Natural killer cell treated with Interleukin-12 subunit alpha and Interleukin-12 subunit beta and Interleukin-15 and Interleukin-18, amount 100 ng/mL, for 72 hours (primary cell): ENCODE data around the gene TWIST2. TPM values are rescaled to one million over a fixed set of nuclear protein-coding genes. Genes with fewer than 3 reads are reported as not detected.

Source experiments
- ATAC-seq, 2 donors: fragments of 150-1000 bp; cut with Tn5 transposase in 1 of 2; sonication (Bioruptor Pico), chemical (Tn5 transposase) in 1 of 2; 2 replicates each; pipeline ENCODE4 v1.10.0; 2021
- DNase-seq: peaks from one replicate; pipeline ENCODE4 v3.0.0; 2022; ENCODE audit warnings: low spot score
- H3K27ac Mint-ChIP-seq, 2 donors: 1 replicate in 1 of 2; 2 replicates in 1 of 2; pipeline ENCODE4 v1.8.0; 2022; ENCODE audit warnings: mixed read lengths in 2 of 2, mild to moderate bottlenecking in 1 of 2, moderate library complexity in 1 of 2
- H3K27me3 Mint-ChIP-seq, 2 donors: 1 replicate in 1 of 2; 2 replicates in 1 of 2; pipeline ENCODE4 v1.8.0; 2022; ENCODE audit warnings: mixed read lengths in 2 of 2
- H3K36me3 Mint-ChIP-seq: one replicate; pipeline ENCODE4 v1.8.0; 2022; ENCODE audit warnings: mixed read lengths
- H3K4me1 Mint-ChIP-seq, 2 donors: 1 replicate in 1 of 2; 2 replicates in 1 of 2; pipeline ENCODE4 v1.8.0; 2022; ENCODE audit warnings: low read depth in 2 of 2, mixed read lengths in 2 of 2, mild to moderate bottlenecking in 1 of 2
- H3K4me3 Mint-ChIP-seq: one replicate; pipeline ENCODE4 v1.8.0; 2022; ENCODE audit warnings: mixed read lengths
- H3K9me3 Mint-ChIP-seq: 2 replicates; pipeline ENCODE4 v1.8.0; 2022; ENCODE audit warnings: mixed read lengths
- total RNA-seq, 2 donors: library from RNA; stranded (reverse); gene quantifications; one replicate each; pipeline ENCODE4 v1.2.3, GENCODE V29; 2022

TWIST2 gene
- total RNA-seq, 2 donors from 2014 or later, result not detected

- Mint-ChIP-seq H3K4me1 (no peaks in the 10 kb centered on the region), H3K4me3 (no peak overlapping the region), H3K27me3 (peaks cover 0 to 5% of the 10 kb centered on the region in 2 donors), H3K9me3 (no peaks in the 10 kb centered on the region), H3K27ac (no peak overlapping the region), H3K36me3 (no peaks in the 10 kb centered on the region)
- ATAC-seq (no peak), DNase-seq (no peak)
Measured at GRCh38 chr2:238875471-238876231, 27.8 kb downstream of the TWIST2 start.

- no peaks in the 10 kb centered on the region for H3K4me1 Mint-ChIP-seq
- no peaks in the 10 kb centered on the region for H3K9me3 Mint-ChIP-seq
- no peak overlapping the region for H3K4me3 Mint-ChIP-seq
- H3K27me3 Mint-ChIP-seq, result peaks cover 0 to 5% of the 10 kb centered on the region in 2 donors
- ATAC-seq (no peak), DNase-seq (no peak)
- no peaks in the 10 kb centered on the region for H3K36me3 Mint-ChIP-seq
- no peak overlapping the region for H3K27ac Mint-ChIP-seq
Measured at GRCh38 chr2:238876232-238876630, 28.3 kb downstream of the TWIST2 start.

DNA sequence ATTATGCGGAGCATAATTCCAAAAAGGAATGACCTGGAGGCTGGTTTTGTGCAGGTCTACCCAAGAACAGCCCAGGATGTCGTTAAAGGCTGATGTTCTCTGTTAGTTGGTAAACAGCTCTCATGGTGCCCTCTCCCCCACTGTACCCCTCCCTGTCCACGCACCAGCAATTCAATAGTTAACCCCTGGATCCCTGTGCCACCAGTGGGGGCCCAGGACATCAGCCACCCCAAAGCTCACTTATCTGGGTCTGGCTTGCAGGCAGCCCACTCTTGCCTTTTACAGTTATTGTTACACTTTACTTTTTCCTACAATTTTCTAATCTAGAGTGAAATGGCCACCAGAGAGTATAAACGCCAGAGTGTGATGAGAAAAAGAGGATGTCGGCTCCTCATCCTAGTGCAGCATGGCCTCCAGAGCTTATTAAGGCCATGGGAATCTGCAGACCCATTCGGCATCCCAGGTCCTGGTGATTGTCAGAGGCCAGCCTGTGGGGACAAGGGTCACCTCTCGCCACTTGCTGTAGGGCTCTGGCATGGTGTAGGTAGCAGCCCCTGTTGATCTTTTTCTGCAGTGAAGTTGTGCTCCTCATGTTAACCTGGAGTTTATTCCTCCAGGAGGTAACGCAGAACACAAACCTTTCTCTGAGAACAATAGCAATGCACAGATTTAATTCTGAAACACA is 30.3 kb downstream of the TWIST2 start:
- Mint-ChIP-seq H3K27ac (no peak overlapping the region), H3K27me3 (peaks cover 0 to 8% of the 10 kb centered on the region in 2 donors), H3K36me3 (no peaks in the 10 kb centered on the region), H3K4me3 (no peak overlapping the region), H3K4me1 (no peaks in the 10 kb centered on the region), H3K9me3 (no peaks in the 10 kb centered on the region)
- ATAC-seq (no peak), DNase-seq (no peak)

- ATAC-seq (peak; percentile 51 to 55), DNase-seq (no peak)
- no peak overlapping the region for H3K27ac Mint-ChIP-seq
- no peaks in the 10 kb centered on the region for H3K4me1 Mint-ChIP-seq
- no peaks in the 10 kb centered on the region for H3K36me3 Mint-ChIP-seq
- peaks cover 0 to 8% of the 10 kb centered on the region in 2 donors for H3K27me3 Mint-ChIP-seq
- H3K4me3 Mint-ChIP-seq, result no peak overlapping the region
- no peaks in the 10 kb centered on the region for H3K9me3 Mint-ChIP-seq
Measured at GRCh38 chr2:238879043-238879442, 31.2 kb downstream of the TWIST2 start.

DNA sequence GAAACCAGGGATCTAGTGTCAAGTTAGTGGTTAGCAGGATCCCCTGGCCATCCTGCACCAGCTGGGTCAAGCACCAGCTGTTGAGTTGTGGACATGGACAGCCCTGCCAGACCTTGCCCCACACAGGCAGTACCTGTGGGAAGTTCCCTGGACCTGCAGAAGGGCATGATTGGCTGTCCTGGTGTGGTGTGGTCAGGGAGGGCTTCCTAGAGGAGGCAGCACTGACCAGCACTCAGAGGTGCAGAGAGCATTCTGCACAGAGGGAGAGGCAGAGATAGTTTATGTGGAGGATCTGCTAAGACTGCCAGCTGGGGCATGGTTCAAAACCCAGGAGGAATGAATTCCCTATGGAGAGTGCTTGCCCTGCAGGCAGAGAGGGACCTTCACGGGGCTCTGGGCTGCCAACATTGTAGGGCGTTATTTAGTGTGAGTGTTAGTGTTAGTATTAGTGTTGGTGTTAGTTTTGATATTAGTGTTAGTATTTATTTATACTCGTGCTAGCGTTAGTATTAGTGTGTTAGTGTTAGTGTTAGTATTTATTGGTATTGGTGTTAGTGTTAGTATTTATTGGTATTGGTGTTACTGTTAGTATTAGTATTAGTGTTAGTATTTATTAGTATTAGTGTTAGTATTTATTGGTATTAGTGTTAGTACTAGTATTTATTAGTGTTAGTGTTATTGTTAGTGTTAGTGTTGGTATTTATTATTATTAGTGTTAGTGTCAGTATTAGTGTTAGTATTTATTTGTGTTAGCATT is 31.9 kb downstream of the TWIST2 start:
- Mint-ChIP-seq H3K27ac (no peak overlapping the region), H3K27me3 (peaks cover 0 to 6% of the 10 kb centered on the region in 2 donors), H3K36me3 (no peaks in the 10 kb centered on the region), H3K9me3 (no peaks in the 10 kb centered on the region), H3K4me1 (no peaks in the 10 kb centered on the region), H3K4me3 (no peak overlapping the region)
- DNase-seq, result no peak
- ATAC-seq, result peak; percentile 21 to 24

DNA sequence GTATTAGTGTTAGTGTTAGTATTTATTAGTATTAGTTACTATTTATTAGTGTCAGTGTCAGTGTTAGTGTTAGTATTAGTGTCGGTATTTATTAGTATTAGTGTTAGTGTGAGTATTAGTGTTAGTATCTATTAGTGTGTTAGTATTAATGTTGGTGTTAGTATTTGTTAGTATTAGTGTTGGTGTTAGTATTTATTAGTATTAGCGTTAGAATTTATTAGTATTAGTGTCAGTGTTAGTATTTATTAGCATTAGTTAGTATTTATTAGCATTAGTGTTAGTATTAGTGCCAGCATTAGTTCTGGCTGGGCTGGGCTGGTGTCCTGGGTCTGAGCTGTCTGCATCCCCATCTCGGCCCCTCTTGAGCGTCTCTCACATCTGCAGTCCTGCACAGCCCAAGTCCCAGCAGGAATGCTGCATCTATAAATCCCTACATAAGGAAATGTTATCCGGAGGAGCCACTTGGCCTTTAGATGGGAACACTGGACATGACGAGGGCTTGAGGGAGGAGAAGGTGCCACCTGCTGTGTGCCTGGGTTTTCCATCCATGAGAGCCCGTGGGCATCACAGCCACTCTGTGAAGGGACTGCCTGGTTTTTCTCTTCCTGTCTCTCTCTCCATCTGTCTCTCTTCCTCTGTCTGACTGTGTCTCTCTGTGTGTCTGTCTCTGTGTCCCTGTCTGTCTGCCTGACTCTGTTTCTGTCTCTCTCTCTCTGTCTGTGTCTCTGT is 33.6 kb downstream of the TWIST2 start:
- peak; percentile 43 to 51 for ATAC-seq
- no peaks in the 10 kb centered on the region for H3K9me3 Mint-ChIP-seq
- H3K4me3 Mint-ChIP-seq, result no peak overlapping the region
- peaks cover 0 to 7% of the 10 kb centered on the region in 2 donors for H3K27me3 Mint-ChIP-seq
- no peaks in the 10 kb centered on the region for H3K36me3 Mint-ChIP-seq
- no peaks in the 10 kb centered on the region for H3K4me1 Mint-ChIP-seq
- no peak for DNase-seq
- no peak overlapping the region for H3K27ac Mint-ChIP-seq

DNA sequence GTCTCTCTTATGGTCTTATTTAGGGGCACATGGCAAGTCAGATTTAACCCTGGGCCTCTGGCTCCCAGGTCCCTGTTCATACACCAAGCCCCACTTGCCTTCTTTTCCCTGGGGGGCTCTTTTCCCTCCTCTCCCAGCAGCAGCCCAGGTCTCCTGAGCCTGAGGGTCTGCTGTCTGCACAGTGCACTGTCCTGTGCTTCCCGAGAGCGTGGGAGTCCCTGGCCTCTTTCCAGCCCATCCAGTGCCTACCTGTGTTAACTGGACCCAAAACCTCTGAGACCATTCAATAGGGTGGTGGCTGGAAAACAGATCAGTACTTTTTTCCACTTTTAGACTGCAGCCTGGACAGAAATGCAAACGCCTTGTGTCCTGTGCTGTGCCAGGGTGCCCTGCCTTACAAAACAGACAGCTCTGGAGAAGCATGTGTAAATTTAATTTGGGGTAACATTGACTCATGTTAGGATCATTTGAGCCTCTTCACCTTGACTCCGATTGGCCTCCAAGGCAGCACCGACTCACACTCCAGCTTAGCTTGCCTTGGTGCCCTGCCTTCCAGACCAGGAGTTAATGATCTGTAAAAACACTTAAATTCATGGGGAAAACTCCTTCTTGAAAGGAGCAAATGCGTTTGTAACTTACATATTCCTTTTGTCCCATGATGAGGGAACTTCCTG is 34.3 kb downstream of the TWIST2 start:
- H3K27ac Mint-ChIP-seq, result no peak overlapping the region
- no peaks in the 10 kb centered on the region for H3K4me1 Mint-ChIP-seq
- no peaks in the 10 kb centered on the region for H3K9me3 Mint-ChIP-seq
- H3K36me3 Mint-ChIP-seq, result no peaks in the 10 kb centered on the region
- no peak overlapping the region for H3K4me3 Mint-ChIP-seq
- DNase-seq, result no peak
- H3K27me3 Mint-ChIP-seq, result peaks cover 0 to 11% of the 10 kb centered on the region in 2 donors
- ATAC-seq, result peak; percentile 11 to 20

DNA sequence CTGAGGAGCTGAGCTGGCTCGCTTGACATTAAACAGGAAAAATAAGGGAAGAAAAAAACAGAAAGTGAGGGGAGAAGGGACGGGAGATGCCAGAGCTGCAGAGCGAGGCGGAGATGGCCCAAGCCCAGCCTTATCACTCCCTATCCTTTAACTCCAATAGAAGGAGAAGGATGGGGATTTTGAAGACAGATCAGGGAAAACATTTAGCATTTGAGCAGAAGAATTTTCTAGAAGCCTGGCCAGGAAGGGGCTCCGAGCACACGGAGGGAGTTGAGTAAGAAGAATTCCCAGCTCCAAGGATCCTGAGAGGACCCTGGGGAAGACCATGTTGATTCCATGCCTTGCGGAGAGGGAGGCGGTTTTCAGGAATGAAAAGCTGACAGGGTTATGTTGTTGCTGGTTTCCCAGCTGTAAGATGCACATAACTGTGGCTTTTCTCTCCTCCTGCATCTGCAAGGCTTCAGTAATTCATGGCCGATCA is 35.6 kb downstream of the TWIST2 start:
- H3K4me3 Mint-ChIP-seq, result no peak overlapping the region
- peaks cover 0 to 12% of the 10 kb centered on the region in 2 donors for H3K27me3 Mint-ChIP-seq
- H3K4me1 Mint-ChIP-seq, result no peaks in the 10 kb centered on the region
- no peak overlapping the region for H3K27ac Mint-ChIP-seq
- H3K9me3 Mint-ChIP-seq, result no peaks in the 10 kb centered on the region
- no peaks in the 10 kb centered on the region for H3K36me3 Mint-ChIP-seq
- ATAC-seq (no peak), DNase-seq (no peak)

DNA sequence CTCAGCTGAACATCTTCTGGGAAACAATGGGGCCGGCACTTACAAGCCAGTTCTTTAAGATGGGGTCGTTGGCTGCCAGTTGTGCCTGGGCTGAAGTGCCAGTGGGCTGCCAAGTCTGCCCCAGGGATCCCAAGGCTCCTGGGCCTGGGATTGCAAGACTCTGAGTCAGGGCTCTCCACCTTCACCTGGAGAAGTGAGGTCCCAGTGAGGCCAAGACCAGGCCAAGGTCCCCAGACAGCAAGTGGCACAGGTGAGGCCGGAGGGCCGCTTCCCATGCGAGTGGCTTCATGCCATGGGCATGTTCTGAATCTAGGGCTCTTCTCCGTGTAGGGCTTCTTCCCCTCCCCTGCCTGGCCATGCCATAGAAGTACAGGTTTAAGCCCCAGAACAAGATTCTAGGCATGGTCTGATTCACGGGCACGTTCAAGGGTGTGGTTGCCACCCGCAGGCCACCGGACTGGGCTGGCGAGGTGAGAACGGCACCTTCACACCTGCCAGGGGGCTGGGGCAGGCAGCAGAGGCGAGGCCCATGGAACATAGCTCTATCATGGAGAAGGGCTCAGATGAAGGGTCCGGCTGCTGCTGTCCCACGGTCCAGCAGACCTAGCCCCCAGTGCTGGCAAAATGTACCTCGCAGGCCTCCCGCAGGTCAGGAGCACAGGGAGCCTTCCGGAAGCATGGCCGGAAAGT is 36.4 kb downstream of the TWIST2 start:
- Mint-ChIP-seq H3K4me3 (no peak overlapping the region), H3K4me1 (no peaks in the 10 kb centered on the region), H3K27ac (no peak overlapping the region), H3K9me3 (no peaks in the 10 kb centered on the region), H3K27me3 (peaks cover 0 to 12% of the 10 kb centered on the region in 2 donors), H3K36me3 (no peaks in the 10 kb centered on the region)
- peak in 1 of 2 donors; percentile 11 for ATAC-seq
- DNase-seq, result no peak

DNA sequence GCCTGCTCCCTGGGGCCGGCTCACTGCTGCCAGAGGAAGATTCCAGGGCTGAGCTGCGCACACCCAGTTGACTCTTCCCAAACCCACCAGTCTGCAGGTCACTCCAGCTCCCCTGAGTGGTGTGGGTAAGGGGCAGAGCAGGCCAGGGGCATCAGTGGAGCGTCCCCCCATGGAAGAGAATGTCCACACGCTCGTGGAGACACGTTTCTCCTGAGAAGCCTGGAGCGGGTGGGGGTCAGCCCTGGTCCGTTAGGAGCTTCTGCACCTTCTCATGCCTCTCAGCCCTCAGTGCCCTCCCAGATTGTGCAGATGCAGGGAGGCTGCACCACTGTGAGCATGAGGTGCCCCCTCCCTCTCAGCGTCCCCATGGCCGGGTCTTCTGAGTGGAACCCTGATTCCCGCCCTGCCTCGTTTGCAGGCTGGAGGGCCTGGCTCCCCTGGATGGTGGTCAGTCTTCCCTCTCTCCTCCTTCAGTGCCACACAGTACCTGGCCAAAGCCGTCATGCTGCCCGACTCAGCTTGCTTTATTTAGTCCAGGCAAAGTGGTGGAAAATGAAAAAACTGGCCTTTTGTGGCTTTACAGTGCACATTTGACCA is 37.0 kb downstream of the TWIST2 start:
- Mint-ChIP-seq H3K9me3 (no peaks in the 10 kb centered on the region), H3K27me3 (peaks cover 0 to 12% of the 10 kb centered on the region in 2 donors), H3K36me3 (no peaks in the 10 kb centered on the region), H3K27ac (no peak overlapping the region), H3K4me3 (no peak overlapping the region), H3K4me1 (no peaks in the 10 kb centered on the region)
- ATAC-seq, result no peak
- no peak for DNase-seq

DNA sequence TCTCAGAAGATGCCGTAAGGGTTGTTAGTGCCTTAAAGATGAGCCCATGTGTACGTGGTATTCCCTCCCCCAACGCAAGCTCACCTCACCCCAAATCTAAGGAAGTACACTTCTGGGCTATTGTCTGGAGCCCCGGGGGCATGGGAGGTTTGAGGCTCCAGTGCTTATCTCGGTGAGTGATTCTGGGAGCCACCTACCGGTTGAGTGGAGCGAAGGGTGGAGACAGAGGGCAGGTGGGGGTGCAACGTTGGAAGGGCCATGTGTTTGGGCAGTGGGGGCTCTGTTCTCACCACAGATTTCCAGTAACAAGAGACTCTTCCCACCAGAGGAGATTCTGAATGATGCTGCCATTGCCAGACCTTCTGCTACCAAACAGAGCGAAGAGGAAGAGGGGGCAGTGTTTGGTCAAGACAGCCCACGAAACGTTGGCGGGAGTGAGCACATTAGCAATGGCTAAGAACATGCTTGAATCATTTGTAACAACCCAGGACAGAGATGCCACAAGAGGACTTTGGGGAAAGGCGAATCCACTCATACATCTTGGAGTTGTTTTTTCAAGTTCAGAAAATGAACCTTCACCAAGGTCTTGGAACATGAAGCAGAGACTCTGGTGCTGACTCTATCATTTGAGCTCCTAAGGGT is 38.7 kb downstream of the TWIST2 start:
- DNase-seq (no peak), ATAC-seq (no peak)
- Mint-ChIP-seq H3K4me1 (no peaks in the 10 kb centered on the region), H3K27ac (no peak overlapping the region), H3K27me3 (peaks cover 0 to 12% of the 10 kb centered on the region in 2 donors), H3K4me3 (no peak overlapping the region), H3K9me3 (no peaks in the 10 kb centered on the region), H3K36me3 (no peaks in the 10 kb centered on the region)

DNA sequence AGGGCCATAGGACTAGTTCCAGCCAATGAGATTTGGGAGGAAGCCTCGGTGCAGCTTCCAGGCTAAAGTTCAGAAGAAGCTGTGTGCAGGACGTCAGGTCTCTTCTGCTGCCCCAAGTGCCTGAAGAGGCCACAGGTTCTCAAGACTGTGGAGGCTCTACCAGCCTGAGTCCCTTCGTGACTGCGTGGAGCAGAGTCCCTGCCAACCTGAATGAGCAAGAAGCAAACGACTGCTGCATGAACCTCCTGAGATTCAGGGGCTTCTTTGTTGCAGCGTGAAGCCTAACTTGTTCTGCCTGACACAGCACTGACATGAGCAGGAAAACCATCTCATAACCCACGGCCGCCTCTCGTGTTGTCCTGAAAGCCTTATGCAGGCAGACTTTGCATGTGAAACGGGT is 39.7 kb downstream of the TWIST2 start:
- no peak for DNase-seq
- H3K27me3 Mint-ChIP-seq, result peaks cover 0 to 9% of the 10 kb centered on the region in 2 donors
- no peaks in the 10 kb centered on the region for H3K4me1 Mint-ChIP-seq
- no peak overlapping the region for H3K4me3 Mint-ChIP-seq
- no peaks in the 10 kb centered on the region for H3K9me3 Mint-ChIP-seq
- ATAC-seq, result no peak
- H3K27ac Mint-ChIP-seq, result no peak overlapping the region
- no peaks in the 10 kb centered on the region for H3K36me3 Mint-ChIP-seq
